TTC549 (cell line): Measurements from ENCODE around the gene SLC9A9.

Source experiments
- FAIRE-seq: peaks from 2 replicates; lab custom pipeline; 2012; peaks lifted over from hg19 to GRCh38; lab: Jason Lieb, UNC

SLC9A9 gene

DNA sequence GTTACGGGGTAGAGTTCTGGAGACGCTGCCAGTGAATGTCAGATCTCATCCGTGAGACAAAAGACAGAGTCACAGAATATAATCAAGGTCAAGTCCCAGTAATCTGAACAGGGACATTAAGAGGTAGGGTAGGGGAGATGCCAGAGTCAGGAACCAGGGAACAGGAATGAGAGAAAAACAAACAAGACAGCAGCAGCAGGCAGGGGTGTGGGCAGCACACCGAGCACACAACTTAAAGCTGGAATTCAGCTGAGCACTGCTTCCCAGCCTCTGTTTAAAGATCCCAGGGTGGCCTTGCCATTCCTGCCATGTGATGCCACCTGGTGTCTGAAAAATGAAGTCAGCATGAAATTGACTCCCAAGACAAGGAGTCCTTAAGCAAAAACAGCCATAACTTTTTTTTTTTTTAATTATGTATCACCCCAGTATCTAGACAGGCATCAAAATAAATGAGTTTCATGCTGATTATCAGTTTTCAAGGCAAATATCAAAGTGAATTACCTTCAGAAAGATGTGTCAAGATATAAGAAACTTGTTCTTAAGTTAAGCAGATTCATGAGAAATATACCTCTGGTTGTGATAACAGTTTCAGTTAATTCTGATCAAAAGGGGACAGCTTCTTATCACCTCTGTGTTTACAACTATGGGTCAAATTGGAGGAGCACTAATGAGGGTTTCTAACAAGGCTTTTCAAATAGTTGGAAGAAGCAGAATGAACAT, 203.7 kb downstream of the SLC9A9 start:
- no peak for FAIRE-seq

DNA sequence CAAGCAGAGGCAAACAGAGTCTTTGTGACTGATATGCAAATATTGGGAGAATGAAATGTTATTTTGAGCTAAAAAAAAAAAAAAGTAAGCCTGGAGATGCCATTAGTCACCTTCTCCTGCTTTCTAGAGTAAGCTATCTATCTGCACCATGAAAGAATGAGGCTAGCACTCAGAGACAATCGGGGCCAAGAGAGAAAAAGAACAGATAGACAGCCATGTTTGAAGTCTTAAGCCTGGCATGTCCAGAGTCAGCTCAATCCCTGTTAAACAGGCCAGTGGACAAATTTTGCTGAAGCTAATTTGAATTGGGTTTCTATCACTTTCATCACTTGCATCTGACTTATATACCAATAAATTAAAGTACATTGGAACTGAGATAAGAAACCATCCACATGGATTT, 204.4 kb downstream of the SLC9A9 start:
- FAIRE-seq = no peak

DNA sequence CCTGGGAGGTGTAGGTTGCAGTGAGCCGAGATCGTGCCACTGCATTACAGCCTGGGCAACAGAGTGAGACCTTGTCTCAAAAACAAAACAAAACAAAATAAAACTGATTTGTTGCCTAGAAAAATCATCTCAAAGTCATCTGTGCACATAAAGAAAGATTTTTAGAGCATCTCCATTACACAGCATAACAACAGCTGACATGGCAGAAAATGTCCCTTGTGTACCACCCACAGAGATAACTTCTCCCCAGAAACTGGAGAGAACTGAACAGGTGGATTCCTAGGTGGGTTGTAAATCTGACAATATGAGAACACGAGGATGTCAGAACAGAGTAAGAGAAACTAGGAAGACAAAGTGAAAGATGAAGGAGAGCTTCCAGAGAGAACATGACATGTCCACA, 207.5 kb downstream of the SLC9A9 start:
- no peak for FAIRE-seq

DNA sequence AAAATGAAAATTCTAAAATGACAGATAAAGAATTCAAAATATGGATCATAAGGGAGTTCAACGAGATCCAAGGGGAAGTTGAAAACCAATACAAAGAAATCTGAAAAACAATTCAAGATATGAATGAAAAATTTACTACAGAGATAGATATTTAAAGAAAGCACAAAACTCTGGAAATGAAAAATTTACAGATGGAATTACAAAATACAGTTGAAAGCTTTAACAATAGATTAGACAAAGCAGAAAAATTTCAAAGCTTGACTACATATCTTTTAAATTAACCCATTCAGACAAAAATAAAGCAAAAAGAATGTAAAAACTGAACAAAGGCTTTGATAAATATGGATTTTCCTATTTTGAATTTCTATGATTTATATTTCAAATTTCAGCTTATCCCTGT, 211.1 kb downstream of the SLC9A9 start:
- FAIRE-seq = no peak

DNA sequence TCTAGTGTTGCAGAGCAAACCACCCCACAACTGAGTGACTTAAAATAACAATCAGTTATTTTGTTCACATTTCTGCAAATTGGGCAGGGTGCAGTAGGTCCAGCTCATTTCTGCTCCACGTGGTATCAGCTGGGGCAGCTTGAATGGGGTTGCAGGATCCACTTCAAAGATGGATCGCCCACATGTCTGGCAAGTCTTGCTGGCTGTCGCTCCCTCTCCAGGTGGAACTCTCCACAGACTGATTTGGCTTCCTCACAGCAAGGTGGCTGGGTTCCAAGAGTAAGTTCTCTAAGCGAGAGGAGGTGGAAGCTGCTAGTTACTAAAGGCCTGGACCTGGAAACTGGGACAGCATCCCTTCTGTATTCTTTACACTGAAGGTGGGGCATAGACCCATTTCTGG, 213.3 kb downstream of the SLC9A9 start:
- no peak for FAIRE-seq

DNA sequence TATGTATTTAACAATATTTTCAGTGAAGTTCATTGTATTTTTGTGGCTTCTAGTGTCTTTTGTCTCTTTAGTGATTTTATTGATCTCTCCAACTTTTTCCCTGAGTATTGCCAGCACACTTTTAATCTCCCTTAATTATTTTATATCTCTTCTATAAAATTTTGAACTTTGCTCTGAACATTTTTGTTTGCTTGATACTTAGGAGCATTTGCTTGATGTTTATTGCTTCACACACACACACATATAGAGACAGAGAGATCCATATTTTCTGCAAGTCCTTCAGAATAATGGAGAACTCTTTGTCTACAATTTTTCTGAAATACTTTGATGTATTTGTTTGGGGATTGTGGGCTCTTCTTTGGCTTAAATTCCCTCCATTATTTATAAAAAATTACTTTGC, 213.8 kb downstream of the SLC9A9 start:
- FAIRE-seq = no peak

DNA sequence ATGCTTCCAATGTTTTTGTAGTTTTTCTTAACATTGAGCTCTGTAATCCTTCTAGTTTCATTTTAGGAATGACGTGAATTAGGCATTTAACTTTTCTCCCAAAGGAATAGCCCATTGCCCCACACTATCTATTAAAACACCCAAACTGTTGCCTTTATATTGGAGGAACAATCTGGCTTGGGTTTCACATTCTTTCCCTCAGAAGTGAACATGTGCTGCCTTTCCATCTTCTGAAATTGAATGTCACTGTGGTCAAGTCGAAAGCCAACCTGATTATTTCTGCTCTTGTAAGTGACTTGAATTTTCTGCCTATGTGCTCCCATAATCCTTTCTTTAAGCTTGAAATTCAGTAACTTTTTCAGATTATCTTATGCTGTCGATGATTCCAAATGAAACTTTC, 214.5 kb downstream of the SLC9A9 start:
- no peak for FAIRE-seq

DNA sequence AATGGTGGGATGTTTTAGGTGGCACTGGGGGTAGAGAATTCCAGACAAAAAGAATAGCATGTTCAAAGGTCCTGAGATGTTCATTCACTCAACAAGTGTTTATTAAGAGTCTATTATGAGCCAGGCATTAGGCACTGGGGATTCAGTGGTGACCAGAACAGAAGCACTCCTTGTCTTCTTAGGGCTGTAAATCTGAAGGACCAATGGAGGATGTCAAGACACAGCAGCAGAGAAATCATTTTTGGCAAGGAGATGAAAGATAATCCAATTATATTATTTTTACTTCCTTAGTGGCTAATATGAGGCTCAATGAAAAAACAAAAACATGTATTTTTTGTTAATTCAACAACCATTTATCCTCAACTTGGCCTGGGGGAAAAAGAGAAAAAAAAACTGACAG, 218.5 kb downstream of the SLC9A9 start:
- no peak for FAIRE-seq

DNA sequence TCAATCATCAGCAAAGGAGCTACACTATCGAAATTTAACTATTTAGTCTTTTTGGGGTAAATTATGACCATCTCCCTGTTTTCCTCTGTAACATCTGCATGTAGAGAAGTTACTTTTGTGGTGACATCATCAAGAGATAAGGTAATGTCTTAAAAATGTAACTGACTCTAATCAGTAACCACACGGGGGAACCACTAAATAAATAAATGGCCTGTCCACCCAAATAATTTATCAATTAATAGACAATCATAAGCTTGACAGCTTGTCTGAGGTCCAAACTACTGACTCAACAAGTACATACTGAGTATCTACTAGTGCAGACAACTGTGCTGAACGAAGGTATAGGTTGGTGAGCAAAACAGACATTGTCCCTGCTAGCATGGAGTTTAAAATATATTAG, 219.3 kb downstream of the SLC9A9 start:
- FAIRE-seq = no peak

DNA sequence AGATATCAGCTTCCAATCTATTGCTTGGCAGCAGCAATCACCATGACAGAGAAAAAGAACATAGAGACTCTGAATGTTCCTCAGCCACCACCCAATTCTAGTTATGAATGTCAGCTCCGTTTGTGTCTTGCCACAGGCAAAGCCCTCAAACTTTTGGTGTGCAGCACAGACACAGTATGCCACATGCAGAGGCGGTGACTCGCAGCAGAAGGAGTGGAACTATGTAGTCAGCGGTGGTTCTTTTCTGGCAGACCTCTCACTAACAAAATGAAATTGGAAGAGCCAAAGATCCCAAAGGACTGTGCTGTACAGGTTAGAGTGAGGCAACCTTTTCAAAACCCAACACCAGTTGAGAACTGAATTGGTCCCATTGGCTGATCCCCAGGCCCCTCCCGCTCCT, 220.9 kb downstream of the SLC9A9 start:
- no peak for FAIRE-seq

DNA sequence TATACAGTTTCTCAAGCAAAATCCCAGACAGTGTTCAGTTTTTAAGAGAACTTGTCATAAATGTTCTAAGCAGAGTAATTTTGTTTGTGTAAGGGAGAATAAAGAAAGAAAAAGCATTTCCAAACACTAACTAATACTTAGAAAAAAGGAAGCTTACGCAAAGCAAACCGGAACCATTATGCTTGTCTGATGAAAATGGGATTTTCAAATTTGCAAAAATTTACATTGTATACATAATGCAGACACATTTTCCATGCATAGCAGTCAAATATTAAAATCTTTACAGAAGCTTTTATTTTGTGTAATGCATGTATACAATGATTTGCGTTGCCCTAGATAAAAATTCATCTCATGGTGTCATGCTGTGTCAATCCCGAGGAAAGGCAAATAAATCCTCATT, 229.0 kb downstream of the SLC9A9 start:
- no peak for FAIRE-seq

DNA sequence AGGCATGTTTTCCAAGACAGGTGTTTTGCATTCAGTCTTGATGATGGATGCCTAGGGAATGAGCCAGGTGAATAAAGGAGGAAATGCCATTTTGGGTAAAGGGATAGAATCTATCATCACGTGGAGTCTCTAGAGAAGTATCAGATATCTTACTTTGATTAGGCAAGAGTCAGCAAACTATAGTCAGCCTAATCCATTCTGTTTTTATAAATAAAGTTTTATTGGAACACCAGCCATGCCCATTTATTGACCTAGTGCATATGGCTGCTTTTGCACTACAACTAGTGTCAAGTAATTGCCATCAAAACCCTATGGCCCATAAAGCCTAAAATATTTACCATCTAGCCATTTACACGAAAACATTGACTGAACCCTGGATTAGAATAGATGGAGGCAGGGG, 231.2 kb downstream of the SLC9A9 start:
- no peak for FAIRE-seq

DNA sequence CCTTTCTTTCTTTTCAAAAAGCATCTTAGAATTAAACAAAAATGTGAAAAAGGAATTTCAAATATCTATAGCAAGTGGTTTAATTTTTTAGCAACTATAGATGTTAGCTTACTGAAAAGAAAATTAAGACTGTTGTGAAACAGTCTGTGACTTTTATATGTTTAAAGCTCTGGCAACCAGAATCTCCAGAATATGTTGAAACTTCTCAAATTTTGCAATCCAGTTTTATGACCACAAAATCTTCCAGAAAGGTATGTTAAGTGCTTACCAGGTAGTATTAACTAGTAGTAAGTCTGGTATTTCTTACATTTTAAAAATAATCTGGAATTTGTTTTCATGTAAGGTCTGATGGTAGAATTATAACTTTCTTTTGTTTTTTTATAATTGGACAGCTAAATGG, 235.0 kb downstream of the SLC9A9 start:
- FAIRE-seq = no peak

DNA sequence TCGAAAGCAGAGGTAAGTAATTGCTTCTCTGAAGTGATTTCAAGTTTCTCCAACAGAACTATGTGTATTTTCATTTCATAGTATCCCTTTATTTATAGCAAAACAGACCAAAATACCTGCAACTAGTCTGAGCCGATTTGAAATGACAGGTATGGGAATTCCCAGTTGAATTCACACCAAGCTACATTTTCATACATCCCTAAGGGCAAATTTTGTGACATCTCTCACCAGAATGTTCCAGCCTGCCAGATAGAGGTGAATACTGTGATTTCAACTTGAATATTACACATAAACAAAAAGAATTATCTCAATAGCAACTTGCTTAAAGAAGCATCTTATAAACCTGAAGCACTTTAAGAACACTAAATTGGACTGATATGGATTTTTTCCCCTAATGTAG, 235.7 kb downstream of the SLC9A9 start:
- FAIRE-seq = no peak

DNA sequence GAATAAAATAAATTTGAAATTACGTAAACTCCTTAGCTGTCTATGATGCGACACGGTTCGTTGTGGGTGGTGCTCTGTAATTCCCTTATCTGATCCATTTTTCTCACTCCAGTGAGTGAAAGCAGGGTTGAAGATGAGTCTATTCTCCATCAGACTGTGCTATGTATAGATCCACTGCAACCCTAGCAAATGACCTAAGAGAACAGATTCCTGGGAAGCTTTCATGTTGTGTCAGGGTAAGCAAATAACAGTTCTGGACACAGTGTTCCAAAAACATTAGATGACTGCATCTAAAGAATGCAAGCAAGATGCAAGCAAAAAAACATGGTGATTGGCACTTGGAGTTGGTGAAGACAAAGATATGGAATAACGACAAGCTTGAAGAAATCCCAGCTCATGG, 239.3 kb downstream of the SLC9A9 start:
- no peak for FAIRE-seq

DNA sequence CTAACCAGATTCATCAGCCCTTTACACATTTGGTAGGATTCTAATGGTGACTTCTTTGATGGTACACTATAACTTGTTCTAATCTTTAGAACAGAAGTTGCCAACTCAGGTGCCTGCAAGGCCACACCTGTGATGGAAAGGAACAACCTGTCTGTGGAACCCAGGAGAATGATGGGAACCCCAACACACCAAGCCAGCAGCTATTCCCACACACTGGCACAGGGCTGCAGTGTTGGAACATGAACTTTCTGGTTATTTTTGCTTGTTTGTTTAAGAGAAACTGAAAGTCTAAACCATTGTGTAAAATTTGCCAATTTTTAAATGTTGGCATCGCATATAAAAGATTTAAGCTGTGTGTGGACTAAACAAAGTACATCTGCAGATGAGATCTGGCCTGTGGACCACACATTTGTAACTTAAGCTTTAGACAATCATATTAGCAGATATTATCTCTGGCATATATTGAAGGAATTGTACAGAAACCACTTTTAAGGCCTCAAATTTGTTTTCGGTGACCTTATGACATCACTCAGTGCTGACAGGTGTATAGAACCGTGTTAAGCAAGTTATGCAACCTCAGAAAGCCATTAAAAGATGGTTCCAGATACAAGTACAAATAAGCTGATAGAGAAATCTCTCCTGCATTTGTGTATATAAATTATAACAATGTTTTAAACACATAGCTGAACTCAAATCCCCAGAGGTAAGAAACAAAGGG, 242.9 kb downstream of the SLC9A9 start:
- no peak for FAIRE-seq

DNA sequence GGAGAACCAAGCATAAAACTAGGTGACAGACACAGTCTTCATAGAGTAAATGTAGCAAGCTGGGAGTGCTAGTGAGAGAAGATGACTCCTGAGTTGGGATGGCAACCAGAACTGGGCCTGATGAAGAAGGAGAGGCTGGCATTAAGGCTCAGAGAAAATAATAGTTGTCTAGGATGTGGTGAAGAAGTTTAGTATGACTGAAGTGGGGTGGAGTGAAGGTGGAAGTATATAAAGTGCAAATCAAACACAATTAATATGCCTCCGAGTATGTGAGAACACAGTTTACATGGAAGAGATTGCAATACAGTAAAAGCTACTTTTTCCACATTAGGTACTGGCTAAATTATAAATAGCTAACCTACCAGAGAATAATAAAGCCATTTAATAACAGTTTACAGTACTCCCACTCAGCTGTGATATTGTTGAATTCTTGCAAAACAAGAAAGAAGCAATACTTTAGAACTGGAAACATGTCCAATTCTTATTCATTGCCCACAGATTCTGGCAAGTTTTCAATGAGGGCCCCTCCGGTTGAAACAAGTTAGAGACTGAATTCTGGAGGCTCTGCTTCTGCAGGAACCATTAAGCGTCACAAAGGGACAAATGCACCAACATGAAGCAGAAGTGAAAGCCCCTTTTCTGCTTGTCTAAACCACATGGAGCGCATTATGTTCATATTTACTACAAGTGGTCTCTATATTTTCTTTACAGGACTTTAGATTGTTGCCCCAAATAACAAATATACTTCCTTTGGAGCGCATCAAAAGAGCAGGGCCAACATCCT, 243.7 kb downstream of the SLC9A9 start:
- no peak for FAIRE-seq

DNA sequence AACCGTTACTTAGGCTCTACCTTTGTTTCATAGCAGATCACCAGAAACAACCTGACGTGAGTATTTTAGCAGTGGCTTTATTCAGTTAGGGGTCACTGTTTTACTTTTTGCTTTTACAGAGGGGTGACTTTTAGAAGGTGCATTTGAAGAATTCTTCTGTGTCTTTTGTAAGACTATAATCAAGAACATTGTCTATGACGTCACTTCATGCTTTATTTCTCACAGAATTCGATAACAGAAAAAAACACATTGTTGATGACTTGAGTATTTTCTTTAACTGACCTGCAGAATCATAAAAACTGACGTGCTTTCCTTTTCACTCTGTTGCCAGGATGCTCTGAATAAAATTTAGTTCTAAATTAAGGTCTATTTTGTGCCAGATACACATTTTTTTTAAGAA, 244.5 kb downstream of the SLC9A9 start:
- FAIRE-seq = no peak

DNA sequence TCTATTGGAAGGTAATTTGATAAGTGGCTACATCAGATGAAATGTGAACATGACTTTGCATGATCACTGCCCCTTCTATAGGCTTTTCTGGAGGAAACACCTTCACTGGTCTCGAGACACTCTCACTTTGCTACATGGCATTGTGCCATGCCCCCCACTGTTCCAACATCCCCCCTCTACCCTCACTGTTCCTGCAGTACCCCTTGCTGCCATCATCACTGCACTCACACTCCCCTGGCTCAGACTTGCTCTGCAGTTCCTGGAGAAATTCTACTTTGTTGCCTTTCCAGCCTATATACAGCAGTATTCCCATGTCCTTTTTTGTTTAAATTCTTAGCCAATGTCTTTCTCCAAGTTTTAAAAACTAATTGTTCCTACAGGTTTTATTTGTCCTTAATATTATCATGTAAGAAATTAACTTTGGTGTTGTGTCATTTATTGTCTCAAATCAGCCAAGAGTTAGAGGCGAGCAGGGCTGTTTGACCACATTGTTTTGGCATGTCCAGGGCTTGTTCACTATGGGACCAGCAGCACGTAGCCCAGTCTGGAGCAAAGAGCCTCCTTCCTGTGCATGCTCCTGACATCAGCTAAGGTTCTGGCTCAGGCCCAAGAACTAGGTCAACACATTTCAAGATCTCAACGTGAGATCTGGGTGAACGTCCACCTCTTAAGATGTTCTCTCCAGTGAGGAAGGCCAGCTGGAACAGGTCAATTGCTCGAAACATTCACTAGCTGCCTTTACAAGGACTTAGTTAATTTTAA, 246.4 kb downstream of the SLC9A9 start:
- FAIRE-seq = no peak

DNA sequence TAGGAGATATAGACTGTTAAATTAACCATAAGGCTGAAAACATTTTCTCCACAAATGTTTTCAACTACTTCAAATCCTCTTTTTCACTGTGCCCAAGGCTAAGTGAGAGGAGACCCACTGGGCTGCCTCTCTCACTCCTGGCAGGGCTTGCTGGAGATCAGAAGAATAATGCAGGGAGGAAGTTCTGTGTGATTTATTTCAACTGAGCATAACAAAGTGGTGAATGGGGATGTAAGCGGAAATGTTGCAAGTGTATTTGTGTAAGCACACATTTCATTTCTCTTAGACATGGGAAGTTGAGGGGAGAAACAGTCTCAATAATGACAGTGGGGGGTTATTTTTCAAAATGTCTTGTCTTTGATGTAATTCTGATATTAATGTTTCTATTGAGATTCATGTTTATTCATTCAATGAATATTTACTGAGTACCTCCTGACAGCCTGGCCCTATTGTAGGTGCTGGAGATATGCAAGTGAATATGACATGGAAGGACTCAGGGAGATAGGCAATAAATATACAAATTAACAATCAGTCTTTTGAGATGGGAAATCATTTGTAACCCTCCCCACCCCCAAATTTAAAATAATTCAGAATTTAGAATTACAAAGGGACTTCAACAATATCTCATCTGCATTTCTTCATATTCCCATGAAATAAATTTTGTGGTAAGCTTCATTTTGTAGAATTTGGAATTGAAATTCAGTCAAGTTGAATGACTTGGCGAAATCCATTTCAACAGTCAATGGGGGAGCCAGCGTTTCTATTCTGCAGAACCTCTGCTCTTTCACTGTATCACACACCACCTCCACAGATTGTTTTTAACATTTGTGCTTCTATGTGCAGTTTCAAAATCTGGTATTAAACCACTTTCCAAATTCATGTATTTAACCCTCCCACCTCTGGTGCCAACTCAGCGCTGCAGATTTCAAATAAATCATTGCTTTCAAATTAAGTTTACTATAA, 247.2 kb downstream of the SLC9A9 start:
- no peak for FAIRE-seq
